SH-SY5Y (cell line): ENCODE data around the gene VTI1A.
A peak's percentile ranks its signal among the peaks of the same experiment; 100 is the strongest.

ENCODE experiments used
- GATA2 ChIP-seq: IDR thresholded peaks from 2 replicates; pipeline ENCODE4 v1.6.1; 2011; ENCODE audit warnings: mild to moderate bottlenecking, low read depth, low read length
- GATA3 ChIP-seq: IDR thresholded peaks from 2 replicates; pipeline ENCODE4 v1.6.1; 2011; ENCODE audit warnings: low read depth, mild to moderate bottlenecking, low read length, moderate library complexity

DNA sequence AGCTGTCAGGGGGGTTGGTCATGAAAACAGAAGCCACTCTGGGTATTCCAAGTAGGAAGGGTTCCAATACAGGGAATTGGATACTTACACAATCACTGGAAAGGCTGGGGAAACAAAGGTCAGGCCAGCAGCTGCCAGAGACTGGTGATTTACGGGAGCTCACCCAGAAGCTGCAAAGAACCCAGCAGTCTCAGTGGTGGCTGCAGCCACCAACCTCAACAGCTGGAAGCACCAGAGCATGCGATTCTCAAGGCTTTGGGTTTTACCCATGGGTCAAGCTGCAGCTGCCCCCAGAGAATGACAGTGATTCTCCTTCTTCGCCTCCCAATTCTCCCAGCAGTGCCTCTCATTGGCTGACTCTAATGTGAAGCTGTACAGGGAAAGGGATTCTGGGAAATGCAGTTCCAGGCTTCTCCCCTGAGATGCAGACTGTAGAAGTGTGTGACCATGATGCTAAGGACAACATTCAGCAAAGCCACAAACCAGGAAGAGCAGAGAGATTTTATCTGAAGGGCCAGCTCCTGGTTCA is 395.9 kb downstream of the VTI1A start:
- TF ChIP-seq GATA2: peak; percentile 58; the same call in 1 of the 2 replicates
- no peak for TF ChIP-seq GATA3
